GM18526 (cell line): Measurements from ENCODE around the gene TMEFF1.

Experiments used
- POLR2A ChIP-seq: IDR thresholded peaks from 3 replicates; pipeline ENCODE4 v1.6.1; 2011; ENCODE audit not compliant: insufficient read length; ENCODE audit errors: extremely low read depth

The TMEFF1 gene

DNA sequence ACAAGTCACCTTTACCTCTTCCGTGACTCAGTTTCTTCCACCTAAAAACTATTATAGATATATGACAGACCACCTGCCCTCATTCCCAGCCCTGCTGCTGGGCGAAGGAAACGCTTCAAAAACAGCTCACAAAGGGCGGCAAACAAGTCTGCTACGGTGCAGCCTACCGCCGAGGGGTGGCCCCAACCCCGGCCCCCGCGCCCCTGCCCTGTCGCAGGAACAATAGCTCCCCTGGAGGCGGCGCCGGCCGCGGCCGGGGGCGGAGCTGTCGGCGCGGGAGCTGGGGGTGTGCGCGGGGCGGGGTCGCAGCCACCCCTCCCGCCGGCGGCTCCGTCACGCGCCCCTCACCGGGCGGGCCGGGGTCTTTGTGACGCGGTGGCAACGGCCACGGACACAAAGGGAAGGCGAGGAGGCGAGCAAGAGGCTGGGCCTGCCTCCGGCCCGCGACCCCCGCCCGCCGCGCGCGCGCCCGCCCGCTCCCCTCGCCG, at the start of gene TMEFF1:
TSS of gene TMEFF1 (plus strand) at position 362 of the 488 bp plus-strand sequence. CDS start 396 bp downstream, outside the sequence.
- no peak for TF ChIP-seq POLR2A

DNA sequence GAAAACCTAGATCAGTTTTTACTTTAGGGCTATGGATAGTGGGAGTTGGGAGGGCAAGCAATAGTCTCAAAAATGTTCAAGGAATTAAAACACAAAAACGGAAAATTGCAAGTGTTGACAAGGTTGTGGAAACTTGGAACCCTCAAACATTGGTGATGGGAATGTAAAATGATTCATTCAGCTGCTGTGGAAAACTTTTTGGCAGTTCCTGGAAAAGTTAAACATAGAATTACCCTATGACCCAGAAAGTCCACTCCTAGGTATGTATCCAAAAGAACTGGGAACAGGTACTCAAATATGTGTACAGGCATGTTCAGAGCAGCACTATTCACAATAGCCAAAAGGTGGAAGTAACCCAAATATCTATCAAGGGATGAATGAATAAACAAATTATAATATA, 47.2 kb upstream of the TMEFF1 start:
- TF ChIP-seq POLR2A = no peak

- no peak for TF ChIP-seq POLR2A
These were observed 46.8 kb upstream of the TMEFF1 start for GRCh38 chr9:100426189-100426529.

GRCh38 chr9:100426530-100427365, 46.2 kb upstream of the TMEFF1 start, which contains the start of gene MSANTD3:
Gene MSANTD3 (plus strand): TSS chr9:100427143. CDS start chr9:100441939, 14,796 bp downstream.
- no peak for TF ChIP-seq POLR2A

GRCh38 chr9:100427366-100428263, 45.3 kb upstream of the TMEFF1 start:
- no peak for TF ChIP-seq POLR2A

- no peak for TF ChIP-seq POLR2A
These were observed 43.9 kb upstream of the TMEFF1 start for GRCh38 chr9:100428871-100429654.

DNA sequence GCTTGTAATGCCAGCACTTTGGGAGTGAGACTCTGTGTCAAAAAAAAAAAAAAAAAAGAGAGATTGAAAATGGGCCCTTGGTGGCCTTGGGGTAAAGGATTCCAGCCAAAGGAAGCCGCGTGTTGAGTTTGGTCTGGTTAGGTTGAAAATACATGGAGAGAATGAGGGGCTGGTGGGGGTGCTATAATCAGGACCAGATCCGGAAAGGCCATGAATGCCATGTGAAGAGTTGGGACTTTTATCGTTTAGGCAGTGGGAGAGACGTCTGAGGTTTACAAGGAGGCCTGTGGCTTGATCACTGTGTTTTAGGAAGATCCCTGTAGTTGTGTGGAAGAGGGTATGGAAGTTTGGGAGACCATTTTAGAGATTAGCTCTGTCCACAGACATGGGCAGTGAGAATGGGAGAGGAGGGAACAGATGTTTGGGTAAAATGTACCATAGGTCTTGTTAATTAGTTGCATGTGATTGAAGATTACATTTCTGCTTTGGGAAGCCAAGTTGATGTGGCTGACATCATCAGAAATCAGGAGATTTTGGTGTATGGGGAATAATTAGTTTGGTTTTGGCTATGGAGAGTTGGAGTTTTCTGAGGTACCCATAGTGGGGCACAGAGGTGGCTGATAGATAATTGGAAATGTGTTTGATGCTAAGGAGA, 42.5 kb upstream of the TMEFF1 start:
- TF ChIP-seq POLR2A = no peak

- no peak for TF ChIP-seq POLR2A
These were observed 41.1 kb upstream of the TMEFF1 start for GRCh38 chr9:100431886-100432285.

DNA sequence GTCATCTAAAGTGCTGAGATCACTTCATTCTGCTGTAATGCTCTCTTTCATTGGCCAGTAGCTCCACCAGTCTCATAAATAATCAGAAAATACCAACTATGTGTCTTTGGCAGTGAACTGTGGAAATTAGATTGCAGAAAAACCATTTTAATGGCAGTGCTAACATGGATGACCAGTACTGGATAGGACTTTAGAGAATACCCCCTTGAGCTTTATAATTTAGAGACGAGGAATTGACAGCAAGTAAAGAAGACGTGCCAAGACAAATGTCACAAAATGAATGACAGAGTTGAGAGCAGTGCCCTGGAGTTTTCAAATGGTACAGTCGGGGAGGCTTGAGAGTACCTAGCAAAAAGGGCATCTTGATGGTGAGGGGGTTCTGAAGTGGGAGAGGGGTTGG, 40.2 kb upstream of the TMEFF1 start:
- TF ChIP-seq POLR2A = no peak

GRCh38 chr9:100436571-100436970, 36.4 kb upstream of the TMEFF1 start:
- TF ChIP-seq POLR2A = no peak

GRCh38 chr9:100437860-100438805, 34.8 kb upstream of the TMEFF1 start:
- TF ChIP-seq POLR2A = no peak

- no peak for TF ChIP-seq POLR2A
These were observed 32.9 kb upstream of the TMEFF1 start for GRCh38 chr9:100440071-100440470.

DNA sequence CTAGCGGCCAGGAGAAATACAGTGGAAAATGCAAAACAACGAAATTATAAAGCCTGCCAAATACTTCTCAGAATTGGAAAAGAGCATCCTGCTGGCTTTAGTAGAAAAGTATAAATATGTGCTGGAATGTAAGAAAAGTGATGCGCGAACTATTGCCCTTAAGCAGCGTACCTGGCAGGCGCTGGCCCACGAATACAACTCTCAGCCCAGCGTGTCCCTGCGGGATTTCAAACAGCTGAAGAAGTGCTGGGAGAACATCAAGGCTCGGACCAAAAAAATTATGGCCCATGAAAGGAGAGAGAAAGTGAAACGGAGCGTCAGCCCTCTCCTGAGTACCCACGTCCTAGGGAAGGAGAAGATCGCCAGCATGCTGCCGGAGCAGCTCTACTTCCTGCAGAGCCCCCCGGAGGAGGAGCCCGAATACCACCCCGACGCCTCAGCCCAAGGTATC, 31.0 kb upstream of the TMEFF1 start:
- no peak for TF ChIP-seq POLR2A
